ENCODE data around the gene TOP2A.

DNA sequence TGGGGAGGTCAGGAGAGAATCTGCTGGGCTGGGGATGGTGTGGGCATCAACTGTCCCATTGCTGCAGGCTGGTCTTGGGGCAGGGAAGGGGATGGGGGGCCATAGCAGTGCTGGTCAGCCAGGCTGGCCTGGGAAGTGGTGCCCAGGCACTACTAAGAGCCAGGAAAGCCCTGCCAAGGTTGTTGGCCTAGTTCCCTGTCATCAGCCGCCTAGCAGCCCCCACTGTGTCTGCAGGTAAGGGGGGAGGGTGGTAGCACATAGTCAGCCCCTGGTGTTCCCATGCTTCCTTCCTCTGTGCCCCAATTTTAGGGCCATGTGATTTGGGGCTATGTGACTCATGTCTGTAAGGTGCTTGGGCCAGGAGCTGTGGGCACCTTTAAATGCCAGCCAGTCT lies 70.9 kb downstream of the TOP2A start:
- TF ChIP-seq, protein P1, sequence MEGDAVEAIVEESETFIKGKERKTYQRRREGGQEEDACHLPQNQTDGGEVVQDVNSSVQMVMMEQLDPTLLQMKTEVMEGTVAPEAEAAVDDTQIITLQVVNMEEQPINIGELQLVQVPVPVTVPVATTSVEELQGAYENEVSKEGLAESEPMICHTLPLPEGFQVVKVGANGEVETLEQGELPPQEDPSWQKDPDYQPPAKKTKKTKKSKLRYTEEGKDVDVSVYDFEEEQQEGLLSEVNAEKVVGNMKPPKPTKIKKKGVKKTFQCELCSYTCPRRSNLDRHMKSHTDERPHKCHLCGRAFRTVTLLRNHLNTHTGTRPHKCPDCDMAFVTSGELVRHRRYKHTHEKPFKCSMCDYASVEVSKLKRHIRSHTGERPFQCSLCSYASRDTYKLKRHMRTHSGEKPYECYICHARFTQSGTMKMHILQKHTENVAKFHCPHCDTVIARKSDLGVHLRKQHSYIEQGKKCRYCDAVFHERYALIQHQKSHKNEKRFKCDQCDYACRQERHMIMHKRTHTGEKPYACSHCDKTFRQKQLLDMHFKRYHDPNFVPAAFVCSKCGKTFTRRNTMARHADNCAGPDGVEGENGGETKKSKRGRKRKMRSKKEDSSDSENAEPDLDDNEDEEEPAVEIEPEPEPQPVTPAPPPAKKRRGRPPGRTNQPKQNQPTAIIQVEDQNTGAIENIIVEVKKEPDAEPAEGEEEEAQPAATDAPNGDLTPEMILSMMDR (IDR thresholded peaks at IDR 0.05) = no peak
- TF ChIP-seq POLR2A (IDR thresholded peaks at IDR 0.05) = no peak
- no peak for TF ChIP-seq POLR2AphosphoS5 (IDR thresholded peaks at IDR 0.05)
- no peak for TF ChIP-seq EP300 (IDR thresholded peaks at IDR 0.05)
